ENCODE results near the gene SMYD3.
A peak's percentile ranks its signal among the peaks of the same experiment; 100 is the strongest.

The SMYD3 gene

GRCh38 chr1:245797592-245798348, 709.3 kb downstream of the SMYD3 start:
- DNase-seq (ENCODE audit: low read depth): peak; percentile 21
- peak; percentile 32 for TF ChIP-seq CTCF (IDR thresholded peaks at IDR 0.05; ENCODE audit: insufficient read depth, low read depth, low read length, missing control alignments)

GRCh38 chr1:245791410-245792312, 715.4 kb downstream of the SMYD3 start:
- no peak for TF ChIP-seq CTCF (IDR thresholded peaks at IDR 0.05; ENCODE audit: insufficient read depth, low read depth, low read length, missing control alignments)
- DNase-seq (ENCODE audit: low read depth): no peak
- no peak overlapping the region for H3K4me3 ChIP-seq (ENCODE audit: low read depth, low read length)

More at GRCh38 chr1:245797592-245798348, 709.3 kb downstream of the SMYD3 start:
- H3K4me3 ChIP-seq (ENCODE audit: low read depth, low read length): no peak overlapping the region

GRCh38 chr1:245790441-245790840, 716.6 kb downstream of the SMYD3 start:
- H3K4me3 ChIP-seq (ENCODE audit: low read depth, low read length): no peak overlapping the region
- DNase-seq (ENCODE audit: low read depth): no peak
- no peak for TF ChIP-seq CTCF (IDR thresholded peaks at IDR 0.05; ENCODE audit: insufficient read depth, low read depth, low read length, missing control alignments)

GRCh38 chr1:245788886-245789285, 718.2 kb downstream of the SMYD3 start:
- no peak for TF ChIP-seq CTCF (IDR thresholded peaks at IDR 0.05; ENCODE audit: insufficient read depth, low read depth, low read length, missing control alignments)
- no peak overlapping the region for H3K4me3 ChIP-seq (ENCODE audit: low read depth, low read length)
- no peak for DNase-seq (ENCODE audit: low read depth)

GRCh38 chr1:245788269-245788668, 718.8 kb downstream of the SMYD3 start:
- no peak overlapping the region for H3K4me3 ChIP-seq (ENCODE audit: low read depth, low read length)
- no peak for DNase-seq (ENCODE audit: low read depth)
- TF ChIP-seq CTCF (IDR thresholded peaks at IDR 0.05; ENCODE audit: insufficient read depth, low read depth, low read length, missing control alignments): no peak

- DNase-seq (ENCODE audit: low read depth): no peak
- no peak overlapping the region for H3K4me3 ChIP-seq (ENCODE audit: low read depth, low read length)
- no peak for TF ChIP-seq CTCF (IDR thresholded peaks at IDR 0.05; ENCODE audit: insufficient read depth, low read depth, low read length, missing control alignments)
Observed at GRCh38 chr1:245786948-245787347, 720.1 kb downstream of the SMYD3 start.
